HepG2 (cell line): ENCODE data around the gene TSC1. TPM values are rescaled to one million over a fixed set of nuclear protein-coding genes. Genes with fewer than 3 reads are reported as not detected.

Source experiments
- ATAC-seq: fragments of 200-7000 bp; cut with Tn5 transposase; 3 replicates; pipeline ENCODE4 v1.9.1; 2020; ENCODE audit warnings: mild to moderate bottlenecking, moderate library complexity
- BruUV-seq: library from RNA; stranded (reverse); fragments of 400-500 nt; replicated peaks from 2 replicates; lab custom pipeline; 2021; lab: Mats Ljungman, UMichigan
- CTCF ChIA-PET: fragments of 300-600 bp; formaldehyde crosslinking; extraction: SDS; loops from one replicate; lab custom pipeline; 2021; ENCODE audit warnings: low total read pairs, inconsistent platforms, low intra/inter-chr PET ratio; lab: Yijun Ruan, JAX
- POLR2A ChIA-PET: fragments of 350-600 bp; sonication (Branson Sonifier 250); formaldehyde crosslinking; loops from one replicate; lab custom pipeline; 2020; ENCODE audit warnings: antibody characterized with exemption, inconsistent platforms; lab: Yijun Ruan, JAX
- DNase-seq: peaks from one replicate; pipeline ENCODE4 v3.0.0-alpha.2; 2015; ENCODE audit warnings: low spot score
- FAIRE-seq: peaks from 3 replicates; lab custom pipeline; 2011; peaks lifted over from hg19 to GRCh38; lab: Jason Lieb, UNC
- H2AFZ ChIP-seq: one replicate; pipeline ENCODE4 v1.6.1; 2011; ENCODE audit warnings: low read length, inconsistent platforms
- H3K27ac ChIP-seq: fragments of 300-600 bp; 3 replicates; pipeline ENCODE4 v1.8.0; 2011; ENCODE audit warnings: mixed run types, mild to moderate bottlenecking, mixed read lengths, low read length, inconsistent platforms; ENCODE audit not compliant: insufficient read depth; ENCODE audit errors: extremely low read length
- H3K27me3 ChIP-seq, 2 experiments: fragments of 200-600 bp in 1 of 2; 2 replicates in 1 of 2; 3 replicates in 1 of 2; pipeline versions ENCODE4 v1.6.0 to v1.8.0; 2011; ENCODE audit warnings: low read length in 2 of 2, mild to moderate bottlenecking in 2 of 2, moderate library complexity in 2 of 2, inconsistent platforms in 1 of 2; ENCODE audit not compliant: insufficient read depth in 2 of 2, control insufficient read depth in 1 of 2
- H3K36me3 ChIP-seq, 2 experiments: fragments of 200-600 bp in 1 of 2; replicated peaks in 1 of 2; 2 replicates in 1 of 2; 3 replicates in 1 of 2; pipeline versions ENCODE4 v1.5.1 to v1.8.0; 2011; ENCODE audit warnings: low read length in 2 of 2, inconsistent platforms in 1 of 2; ENCODE audit not compliant: insufficient read depth in 2 of 2, control insufficient read depth in 1 of 2
- H3K4me1 ChIP-seq: 2 replicates; pipeline ENCODE4 v1.5.1; 2012; ENCODE audit warnings: low read length, inconsistent platforms; ENCODE audit not compliant: insufficient read depth
- H3K4me2 ChIP-seq: 2 replicates; pipeline ENCODE4 v1.6.0; 2011; ENCODE audit warnings: low read depth, low read length, inconsistent platforms
- H3K4me3 ChIP-seq, 3 experiments: fragments of 200-600 bp in 1 of 3; sonication (generic), shearing (Covaris generic) in 1 of 3; replicated peaks in 1 of 3; 2 replicates each; pipeline ENCODE4 v1.5.1; 2011 to 2016; ENCODE audit warnings: low read length in 3 of 3, inconsistent platforms in 2 of 3, low read depth in 2 of 3, mild to moderate bottlenecking in 2 of 3, control low read depth in 1 of 3, mixed read lengths in 1 of 3; ENCODE audit not compliant: insufficient read depth in 1 of 3
- H3K79me2 ChIP-seq: one replicate; pipeline ENCODE4 v1.6.1; 2011; ENCODE audit warnings: low read length, inconsistent platforms; ENCODE audit not compliant: insufficient read depth
- H3K9ac ChIP-seq: 2 replicates; pipeline ENCODE4 v1.6.0; 2011; ENCODE audit warnings: mild to moderate bottlenecking, low read depth, low read length, inconsistent platforms; ENCODE audit not compliant: insufficient read depth
- H3K9me3 ChIP-seq: 2 replicates; pipeline ENCODE4 v1.5.1; 2012; ENCODE audit warnings: mild to moderate bottlenecking, low read length
- H4K20me1 ChIP-seq: 2 replicates; pipeline ENCODE4 v1.6.0; 2011; ENCODE audit warnings: inconsistent platforms, mild to moderate bottlenecking, low read length, moderate library complexity; ENCODE audit not compliant: insufficient read depth
- CHCHD3 ChIP-seq: sonication (generic); formaldehyde crosslinking; IDR thresholded peaks from 2 replicates; pipeline ENCODE4 v1.8.0; 2022; ENCODE audit warnings: mild to moderate bottlenecking, missing genetic modification reagents, moderate library complexity
- FOXJ3 ChIP-seq: sonication (generic); formaldehyde crosslinking; IDR thresholded peaks from 2 replicates; pipeline ENCODE4 v1.4.0; 2020; ENCODE audit warnings: missing genetic modification reagents, mild to moderate bottlenecking, borderline replicate concordance
- HHEX ChIP-seq: IDR thresholded peaks from 2 replicates; pipeline ENCODE4 v1.6.1; 2016; ENCODE audit warnings: control low read depth
- IRX3 ChIP-seq: sonication (generic); formaldehyde crosslinking; IDR thresholded peaks from 2 replicates; pipeline ENCODE4 v1.8.1; 2023; ENCODE audit warnings: mild to moderate bottlenecking, low read depth, missing genetic modification reagents, borderline replicate concordance
- KDM1A ChIP-seq: IDR thresholded peaks from 2 replicates; pipeline ENCODE4 v1.6.1; 2016; ENCODE audit warnings: missing compliant biosample characterization
- NONO ChIP-seq, 2 experiments: fragments of 450-650 bp in 1 of 2; sonication (generic) in 1 of 2; formaldehyde crosslinking in 1 of 2; IDR thresholded peaks in 1 of 2; conservative IDR thresholded peaks in 1 of 2; 2 replicates each; pipeline versions ENCODE4 v1.6.1 to v1.8.0; 2017 to 2022; ENCODE audit warnings: mild to moderate bottlenecking in 1 of 2, missing genetic modification reagents in 1 of 2, moderate library complexity in 1 of 2
- RARA ChIP-seq: IDR thresholded peaks from 2 replicates; pipeline ENCODE4 v1.6.1; 2016; ENCODE audit warnings: missing genetic modification reagents, missing compliant biosample characterization
- ZNF768 ChIP-seq: sonication (generic); formaldehyde crosslinking; IDR thresholded peaks from 2 replicates; pipeline ENCODE4 v1.4.0; 2020; ENCODE audit warnings: missing genetic modification reagents
- WGBS: methylation state at CpG from one replicate; pipeline ENCODE4 v1.1.6; 2017; ENCODE audit warnings: low lambda C conversion rate; 5-methylcytosine and 5-hydroxymethylcytosine counted together
- in situ Hi-C: cut with HindIII; loops from 2 replicates; pipeline ENCODE4 v1.10.0; 2017; ENCODE audit warnings: low pct_unique_long_range_greater_than_20kb; ENCODE audit not compliant: extremely low pct_ligation_motif_present
- intact Hi-C: fragments of 100-400 bp; cut with micrococcal nuclease; formaldehyde crosslinking; loops from one replicate; pipeline ENCODE4 v1.10.0; 2022; ENCODE audit not compliant: unreplicated experiment
- polyA plus RNA-seq, 8 experiments: library from polyadenylated mRNA; depleted of rRNA in 3 of 8; stranded (reverse) in 7 of 8; unstranded in 1 of 8; fragments of >200 nt; fragmentation: Illumina TruSeq in 4 of 8; extraction: Trizol in 4 of 8; gene quantifications; 2 replicates each; pipeline versions ENCODE4 v1.2.1 to v1.2.3, GENCODE V29; 2011 to 2016; ENCODE audit warnings: low read depth in 4 of 8, missing spikeins in 1 of 8, mixed read lengths in 1 of 8; ENCODE audit not compliant: insufficient read depth in 1 of 8
- total RNA-seq, 5 experiments: library from RNA; depleted of rRNA; stranded (reverse); fragments of >200 nt; fragmentation: Illumina TruSeq; extraction: Trizol; gene quantifications; 2 replicates each; pipeline ENCODE4 v1.2.3, GENCODE V29; 2016; ENCODE audit warnings: low read depth in 1 of 5
- TF ChIP-seq, protein P1 (sequence below), 2 experiments: sonication (generic) in 1 of 2; formaldehyde crosslinking in 1 of 2; IDR thresholded peaks; 2 replicates each; pipeline versions ENCODE4 v1.5.1 to v1.6.1; 2011 to 2020; ENCODE audit warnings: borderline replicate concordance in 1 of 2, low read depth in 1 of 2, low read length in 1 of 2, mild to moderate bottlenecking in 1 of 2, missing genetic modification reagents in 1 of 2, moderate library complexity in 1 of 2
- TF ChIP-seq, protein P2 (sequence below): sonication (generic); formaldehyde crosslinking; IDR thresholded peaks from 2 replicates; pipeline ENCODE4 v1.4.0; 2020; ENCODE audit warnings: missing genetic modification reagents
- TF ChIP-seq, protein P3 (sequence below): IDR thresholded peaks from 2 replicates; pipeline ENCODE4 v1.6.1; 2016; ENCODE audit warnings: missing compliant biosample characterization, missing genetic modification reagents, borderline replicate concordance

TSC1 gene
- total and polyA plus RNA-seq, 2 of the 13 experiments (the other 11 are each of a cell fraction or from before 2014, with no cell fraction given) = 31.6 to 66.1 TPM

DNA sequence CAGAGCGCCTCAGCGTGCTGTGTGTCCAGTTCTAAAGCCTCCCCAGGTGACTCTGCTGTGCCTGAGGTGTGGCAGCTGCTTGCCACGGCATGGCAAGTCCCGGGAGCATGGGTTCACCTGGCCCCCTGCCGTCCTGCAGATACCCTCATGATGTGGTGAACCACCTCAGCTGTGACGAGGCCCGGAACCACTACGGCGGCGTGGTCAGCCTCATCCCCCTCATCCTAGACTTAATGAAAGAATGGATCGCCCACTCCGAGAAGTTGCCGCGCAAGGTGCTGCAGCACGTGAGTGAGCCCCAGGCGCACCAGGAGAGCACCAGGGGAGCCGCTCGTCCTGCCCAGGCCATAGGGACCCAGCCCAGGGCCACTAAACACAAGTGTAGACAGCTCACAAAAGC is 56.3 kb downstream of the TSC1 start:
- H3K27me3 ChIP-seq = no peaks in the 10 kb centered on the region
- ATAC-seq = peak; percentile 9; the same call in 1 of the 3 replicates
- in situ Hi-C loops (no loop called here), intact Hi-C loops (no loop called here)
- no peaks in the 10 kb centered on the region for H3K36me3 ChIP-seq
- H2AFZ ChIP-seq = no peak overlapping the region
- no peak for TF ChIP-seq HHEX (CRISPR knock-in tag)
- TF ChIP-seq IRX3 (CRISPR knock-in tag) = no peak
- TF ChIP-seq CHCHD3 (CRISPR knock-in tag) = no peak
- TF ChIP-seq RARA = no peak
- TF ChIP-seq, protein P1, sequence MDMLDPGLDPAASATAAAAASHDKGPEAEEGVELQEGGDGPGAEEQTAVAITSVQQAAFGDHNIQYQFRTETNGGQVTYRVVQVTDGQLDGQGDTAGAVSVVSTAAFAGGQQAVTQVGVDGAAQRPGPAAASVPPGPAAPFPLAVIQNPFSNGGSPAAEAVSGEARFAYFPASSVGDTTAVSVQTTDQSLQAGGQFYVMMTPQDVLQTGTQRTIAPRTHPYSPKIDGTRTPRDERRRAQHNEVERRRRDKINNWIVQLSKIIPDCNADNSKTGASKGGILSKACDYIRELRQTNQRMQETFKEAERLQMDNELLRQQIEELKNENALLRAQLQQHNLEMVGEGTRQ (IDR thresholded peaks at IDR 0.05; ENCODE audit: low read depth, low read length) = no peak
- TF ChIP-seq, protein P1 (CRISPR knock-in tag; IDR thresholded peaks at IDR 0.05; ENCODE audit: borderline replicate concordance) = no peak
- TF ChIP-seq, protein P2, sequence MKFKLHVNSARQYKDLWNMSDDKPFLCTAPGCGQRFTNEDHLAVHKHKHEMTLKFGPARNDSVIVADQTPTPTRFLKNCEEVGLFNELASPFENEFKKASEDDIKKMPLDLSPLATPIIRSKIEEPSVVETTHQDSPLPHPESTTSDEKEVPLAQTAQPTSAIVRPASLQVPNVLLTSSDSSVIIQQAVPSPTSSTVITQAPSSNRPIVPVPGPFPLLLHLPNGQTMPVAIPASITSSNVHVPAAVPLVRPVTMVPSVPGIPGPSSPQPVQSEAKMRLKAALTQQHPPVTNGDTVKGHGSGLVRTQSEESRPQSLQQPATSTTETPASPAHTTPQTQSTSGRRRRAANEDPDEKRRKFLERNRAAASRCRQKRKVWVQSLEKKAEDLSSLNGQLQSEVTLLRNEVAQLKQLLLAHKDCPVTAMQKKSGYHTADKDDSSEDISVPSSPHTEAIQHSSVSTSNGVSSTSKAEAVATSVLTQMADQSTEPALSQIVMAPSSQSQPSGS (CRISPR knock-in tag) = no peak
- TF ChIP-seq FOXJ3 (CRISPR knock-in tag) = no peak
- TF ChIP-seq, protein P3, sequence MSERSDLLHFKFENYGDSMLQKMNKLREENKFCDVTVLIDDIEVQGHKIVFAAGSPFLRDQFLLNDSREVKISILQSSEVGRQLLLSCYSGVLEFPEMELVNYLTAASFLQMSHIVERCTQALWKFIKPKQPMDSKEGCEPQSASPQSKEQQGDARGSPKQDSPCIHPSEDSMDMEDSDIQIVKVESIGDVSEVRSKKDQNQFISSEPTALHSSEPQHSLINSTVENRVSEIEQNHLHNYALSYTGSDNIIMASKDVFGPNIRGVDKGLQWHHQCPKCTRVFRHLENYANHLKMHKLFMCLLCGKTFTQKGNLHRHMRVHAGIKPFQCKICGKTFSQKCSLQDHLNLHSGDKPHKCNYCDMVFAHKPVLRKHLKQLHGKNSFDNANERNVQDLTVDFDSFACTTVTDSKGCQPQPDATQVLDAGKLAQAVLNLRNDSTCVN (CRISPR knock-in tag) = no peak
- TF ChIP-seq NONO (IDR thresholded peaks at IDR 0.05) = no peak
- TF ChIP-seq NONO (CRISPR knock-in tag; conservative IDR thresholded peaks at IDR 0.05) = no peak
- no peak for TF ChIP-seq ZNF768 (CRISPR knock-in tag)
- no peak for TF ChIP-seq KDM1A (CRISPR knock-in tag)
- no peak for DNase-seq
- no peak for FAIRE-seq
- POLR2A ChIA-PET = no interaction called here
- no peaks in the 10 kb centered on the region for H4K20me1 ChIP-seq
- H3K79me2 ChIP-seq = no peaks in the 10 kb centered on the region
- H3K9ac ChIP-seq = no peak overlapping the region
- no peaks in the 10 kb centered on the region for H3K9me3 ChIP-seq
- no peak overlapping the region for H3K27ac ChIP-seq
- H3K4me3 ChIP-seq = no peak overlapping the region
- no peak overlapping the region for H3K4me2 ChIP-seq
- H3K4me1 ChIP-seq = peaks cover 31% of the 10 kb centered on the region
- CTCF ChIA-PET = no interaction called here
- WGBS = no CpG with 5 or more reads among the region's 18 CpGs
- no TSS peak for BruUV-seq
